Neutrophil (primary cell): ENCODE results near the gene MAP2K5.

ENCODE experiments used
- H3K27ac ChIP-seq: fragments of 200-600 bp; sonication (generic); 2 replicates; pipeline ENCODE4 v1.5.1; 2016; ENCODE audit warnings: mild to moderate bottlenecking, moderate library complexity
- H3K27me3 ChIP-seq: fragments of 200-600 bp; sonication (generic); 2 replicates; pipeline ENCODE4 v1.6.0; 2016; ENCODE audit warnings: mild to moderate bottlenecking
- H3K36me3 ChIP-seq: fragments of 200-600 bp; sonication (generic); 2 replicates; pipeline ENCODE4 v1.5.1; 2017
- H3K4me1 ChIP-seq, 2 experiments: fragments of 200-600 bp in 1 of 2; sonication (generic) in 1 of 2; 1 replicate in 1 of 2; 2 replicates in 1 of 2; pipeline versions ENCODE4 v1.5.1 to v1.6.1; 2013 to 2016; ENCODE audit warnings: low read depth in 1 of 2, low read length in 1 of 2, mild to moderate bottlenecking in 1 of 2, moderate library complexity in 1 of 2; ENCODE audit not compliant: control insufficient read depth in 1 of 2, insufficient read depth in 1 of 2
- H3K4me3 ChIP-seq, 2 experiments: fragments of 200-600 bp in 1 of 2; sonication (generic) in 1 of 2; 1 replicate in 1 of 2; 2 replicates in 1 of 2; pipeline ENCODE4 v1.5.1; 2013 to 2016; ENCODE audit warnings: low read depth in 1 of 2, low read length in 1 of 2, mild to moderate bottlenecking in 1 of 2, moderate library complexity in 1 of 2
- H3K9me3 ChIP-seq: fragments of 200-600 bp; sonication (generic); 2 replicates; pipeline ENCODE4 v1.5.1; 2016
- TF ChIP-seq, protein P1 (sequence below): fragments of 200-600 bp; sonication (generic); IDR thresholded peaks from 2 replicates; pipeline ENCODE4 v1.5.1; 2016; ENCODE audit warnings: antibody characterized with exemption

MAP2K5 gene

DNA sequence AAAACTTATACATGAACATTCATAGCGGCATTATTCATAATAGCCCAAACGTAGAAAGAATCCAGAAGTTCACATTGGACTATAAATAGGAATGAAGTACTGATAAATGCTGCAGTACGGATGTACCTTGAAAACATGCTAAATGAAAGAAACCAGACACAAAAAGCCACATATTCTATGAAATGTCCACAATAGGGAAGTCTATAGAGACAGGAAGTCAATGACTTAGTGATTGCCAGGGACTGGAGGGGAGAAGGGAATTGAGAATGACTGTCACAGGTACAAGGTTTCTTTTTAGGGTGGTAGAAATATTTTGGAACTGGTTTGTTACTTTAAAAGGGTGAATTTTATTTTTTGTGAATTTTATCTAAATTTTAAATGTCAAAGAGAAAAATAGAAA is 211.4 kb downstream of the MAP2K5 start:
- Histone ChIP-seq H3K4me1 (peaks cover 0 to 5% of the 10 kb centered on the region in 2 experiments), H3K9me3 (no peaks in the 10 kb centered on the region), H3K4me3 (no peak overlapping the region)

DNA sequence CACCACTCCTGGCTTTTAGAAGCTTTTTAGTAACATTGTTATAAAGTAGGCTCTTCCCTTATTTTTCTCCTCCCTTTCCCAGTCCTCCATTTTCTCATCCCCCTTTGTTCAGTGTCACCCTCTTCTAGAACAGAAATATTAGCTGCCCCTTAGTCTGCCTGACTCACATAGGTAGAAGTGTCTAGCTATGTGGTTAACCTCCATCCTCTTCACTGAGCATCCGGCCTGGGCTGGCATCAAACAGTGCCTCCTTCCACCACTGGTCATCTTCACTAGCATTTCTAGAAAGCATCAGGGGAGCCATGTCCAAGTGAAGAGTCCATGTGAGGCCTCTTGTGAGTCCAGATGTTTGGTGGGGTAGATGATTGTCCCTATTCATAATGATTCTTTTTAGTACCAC is 212.8 kb downstream of the MAP2K5 start:
- no peaks in the 10 kb centered on the region for H3K9me3 ChIP-seq
- H3K4me3 ChIP-seq: no peak overlapping the region
- no peak overlapping the region for H3K27ac ChIP-seq
- H3K27me3 ChIP-seq: no peaks in the 10 kb centered on the region
- TF ChIP-seq, protein P1, sequence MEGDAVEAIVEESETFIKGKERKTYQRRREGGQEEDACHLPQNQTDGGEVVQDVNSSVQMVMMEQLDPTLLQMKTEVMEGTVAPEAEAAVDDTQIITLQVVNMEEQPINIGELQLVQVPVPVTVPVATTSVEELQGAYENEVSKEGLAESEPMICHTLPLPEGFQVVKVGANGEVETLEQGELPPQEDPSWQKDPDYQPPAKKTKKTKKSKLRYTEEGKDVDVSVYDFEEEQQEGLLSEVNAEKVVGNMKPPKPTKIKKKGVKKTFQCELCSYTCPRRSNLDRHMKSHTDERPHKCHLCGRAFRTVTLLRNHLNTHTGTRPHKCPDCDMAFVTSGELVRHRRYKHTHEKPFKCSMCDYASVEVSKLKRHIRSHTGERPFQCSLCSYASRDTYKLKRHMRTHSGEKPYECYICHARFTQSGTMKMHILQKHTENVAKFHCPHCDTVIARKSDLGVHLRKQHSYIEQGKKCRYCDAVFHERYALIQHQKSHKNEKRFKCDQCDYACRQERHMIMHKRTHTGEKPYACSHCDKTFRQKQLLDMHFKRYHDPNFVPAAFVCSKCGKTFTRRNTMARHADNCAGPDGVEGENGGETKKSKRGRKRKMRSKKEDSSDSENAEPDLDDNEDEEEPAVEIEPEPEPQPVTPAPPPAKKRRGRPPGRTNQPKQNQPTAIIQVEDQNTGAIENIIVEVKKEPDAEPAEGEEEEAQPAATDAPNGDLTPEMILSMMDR: no peak
- H3K36me3 ChIP-seq: no peaks in the 10 kb centered on the region
- H3K4me1 ChIP-seq: peaks cover 0 to 3% of the 10 kb centered on the region in 2 experiments

More for the DNA sequence above, 211.4 kb downstream of the MAP2K5 start:
- TF ChIP-seq, protein P1: no peak
- Histone ChIP-seq H3K27ac (no peak overlapping the region), H3K36me3 (no peaks in the 10 kb centered on the region), H3K27me3 (no peaks in the 10 kb centered on the region)

- Histone ChIP-seq H3K27ac (no peak overlapping the region), H3K9me3 (no peaks in the 10 kb centered on the region), H3K4me3 (no peak overlapping the region), H3K27me3 (no peaks in the 10 kb centered on the region), H3K36me3 (no peaks in the 10 kb centered on the region), H3K4me1 (no peaks in the 10 kb centered on the region)
- TF ChIP-seq, protein P1: no peak
These were observed 213.4 kb downstream of the MAP2K5 start for GRCh38 chr15:67755936-67756335.

- H3K9me3 ChIP-seq: no peaks in the 10 kb centered on the region
These were observed 216.3 kb downstream of the MAP2K5 start for GRCh38 chr15:67758619-67759300.

GRCh38 chr15:67760901-67761300 is 218.4 kb downstream of the MAP2K5 start:
- TF ChIP-seq, protein P1: no peak
- no peaks in the 10 kb centered on the region for H3K4me1 ChIP-seq
- H3K4me3 ChIP-seq: no peak overlapping the region
- no peaks in the 10 kb centered on the region for H3K36me3 ChIP-seq
- no peaks in the 10 kb centered on the region for H3K27me3 ChIP-seq
- H3K27ac ChIP-seq: no peak overlapping the region
- no peaks in the 10 kb centered on the region for H3K9me3 ChIP-seq

More at GRCh38 chr15:67758619-67759300, 216.3 kb downstream of the MAP2K5 start:
- TF ChIP-seq, protein P1: no peak
- Histone ChIP-seq H3K27me3 (no peaks in the 10 kb centered on the region), H3K4me3 (no peak overlapping the region), H3K36me3 (no peaks in the 10 kb centered on the region), H3K27ac (no peak overlapping the region), H3K4me1 (no peaks in the 10 kb centered on the region)
